H1 (cell line): ENCODE results near the gene DBH. TPM values are rescaled to one million over a fixed set of nuclear protein-coding genes. Genes with fewer than 3 reads are reported as not detected.

Experiments
- CTCF ChIA-PET: fragments of 300-600 bp; sonication (Branson Sonifier 250); formaldehyde crosslinking; loops from one replicate; lab custom pipeline; 2021; ENCODE audit not compliant: partially characterized antibody; lab: Charles Lee
- POLR2A ChIA-PET: fragments of 300-600 bp; sonication (Branson Sonifier 250); formaldehyde crosslinking; loops from one replicate; lab custom pipeline; 2021; ENCODE audit warnings: inconsistent platforms; ENCODE audit not compliant: partially characterized antibody; lab: Charles Lee
- DNase-seq, 2 experiments: peaks; one replicate each; pipeline versions ENCODE4 v3.0.0 to v3.0.0-alpha.2; 2010 to 2022; ENCODE audit warnings: low spot score in 2 of 2, low read depth in 1 of 2, mixed read lengths in 1 of 2
- FAIRE-seq: peaks from 2 replicates; lab custom pipeline; 2011; peaks lifted over from hg19 to GRCh38; lab: Jason Lieb, UNC
- H2AFZ ChIP-seq: 2 replicates; pipeline ENCODE4 v1.8.1; 2012; ENCODE audit warnings: low read length, inconsistent platforms
- H2AK5ac ChIP-seq: 2 replicates; pipeline ENCODE4 v1.6.1; 2013; ENCODE audit warnings: low read depth, low read length
- H2BK120ac ChIP-seq: replicated peaks from 2 replicates; pipeline ENCODE3; 2013; ENCODE audit warnings: low read depth, low read length, inconsistent platforms
- H2BK12ac ChIP-seq: 2 replicates; pipeline ENCODE4 v1.6.1; 2013; ENCODE audit warnings: low read depth, low read length
- H2BK15ac ChIP-seq: 2 replicates; pipeline ENCODE4 v1.6.1; 2013; ENCODE audit warnings: low read length
- H2BK20ac ChIP-seq: 2 replicates; pipeline ENCODE4 v1.6.1; 2013; ENCODE audit warnings: low read length
- H2BK5ac ChIP-seq: 2 replicates; pipeline ENCODE4 v1.6.1; 2013; ENCODE audit warnings: low read depth, low read length
- H3K14ac ChIP-seq: 2 replicates; pipeline ENCODE4 v1.6.1; 2013; ENCODE audit warnings: inconsistent platforms; ENCODE audit not compliant: insufficient read length
- H3K18ac ChIP-seq: 2 replicates; pipeline ENCODE4 v1.6.1; 2013; ENCODE audit warnings: low read length; ENCODE audit errors: extremely low read depth
- H3K23ac ChIP-seq: 2 replicates; pipeline ENCODE4 v1.6.1; 2013; ENCODE audit warnings: inconsistent platforms; ENCODE audit not compliant: insufficient read length
- H3K23me2 ChIP-seq: 2 replicates; pipeline ENCODE4 v1.6.1; 2013; ENCODE audit warnings: low read depth, low read length
- H3K27ac ChIP-seq: 2 replicates; pipeline ENCODE4 v1.6.1; 2011; ENCODE audit warnings: low read depth, low read length, inconsistent platforms
- H3K27me3 ChIP-seq, 4 experiments: replicated peaks in 1 of 4; 1 replicate in 1 of 4; 2 replicates in 3 of 4; pipeline versions ENCODE4 v1.6.1 to v1.8.1; 2011 to 2013; ENCODE audit warnings: low read length in 3 of 4, mild to moderate bottlenecking in 3 of 4, inconsistent platforms in 2 of 4, mixed read lengths in 2 of 4, moderate library complexity in 1 of 4; ENCODE audit not compliant: control insufficient read depth in 3 of 4, insufficient read depth in 3 of 4; ENCODE audit errors: extremely low read depth in 1 of 4
- H3K36me3 ChIP-seq, 4 experiments: 2 replicates each; pipeline versions ENCODE4 v1.6.1 to v1.8.1; 2011 to 2013; ENCODE audit warnings: mild to moderate bottlenecking in 4 of 4, low read length in 3 of 4, moderate library complexity in 2 of 4, control low read depth in 1 of 4, inconsistent platforms in 1 of 4; ENCODE audit not compliant: insufficient read depth in 4 of 4, control insufficient read depth in 2 of 4
- H3K4ac ChIP-seq: replicated peaks from 2 replicates; pipeline ENCODE3; 2013; ENCODE audit warnings: low read length, low read depth, mixed read lengths, inconsistent platforms; ENCODE audit not compliant: insufficient read length
- H3K4me1 ChIP-seq, 4 experiments: replicated peaks in 1 of 4; 1 replicate in 1 of 4; 2 replicates in 3 of 4; pipeline versions ENCODE4 v1.6.1 to v1.8.1; 2011 to 2013; ENCODE audit warnings: low read length in 3 of 4, inconsistent platforms in 2 of 4, mixed read lengths in 1 of 4; ENCODE audit not compliant: insufficient read depth in 4 of 4, control insufficient read depth in 3 of 4
- H3K4me2 ChIP-seq, 2 experiments: 2 replicates each; pipeline versions ENCODE4 v1.6.1 to v1.8.1; 2011 to 2013; ENCODE audit warnings: low read depth in 2 of 2, low read length in 2 of 2, control low read depth in 1 of 2, inconsistent platforms in 1 of 2, mild to moderate bottlenecking in 1 of 2; ENCODE audit not compliant: insufficient read depth in 1 of 2
- H3K4me3 ChIP-seq, 4 experiments: fragments of 200-600, 300-600 bp in 1 of 4; sonication (generic), shearing (Covaris generic), sonication (Bioruptor Twin) in 1 of 4; 2 replicates each; pipeline versions ENCODE4 v1.5.1 to v1.8.1; 2011 to 2016; ENCODE audit warnings: low read length in 4 of 4, low read depth in 3 of 4, control low read depth in 2 of 4, inconsistent platforms in 2 of 4, mild to moderate bottlenecking in 2 of 4, mixed read lengths in 1 of 4, moderate library complexity in 1 of 4; ENCODE audit not compliant: insufficient read depth in 2 of 4; ENCODE audit errors: extremely low read depth in 1 of 4
- H3K56ac ChIP-seq: replicated peaks from 2 replicates; pipeline ENCODE3; 2013; ENCODE audit warnings: low read depth, mild to moderate bottlenecking, mixed read lengths, low read length, inconsistent platforms; ENCODE audit not compliant: insufficient read length
- H3K79me1 ChIP-seq: 2 replicates; pipeline ENCODE4 v1.6.1; 2013; ENCODE audit warnings: low read depth, low read length, control low read depth
- H3K79me2 ChIP-seq, 2 experiments: 2 replicates each; pipeline versions ENCODE4 v1.6.1 to v1.8.1; 2012 to 2013; ENCODE audit warnings: low read length in 2 of 2, mild to moderate bottlenecking in 2 of 2, inconsistent platforms in 1 of 2; ENCODE audit not compliant: insufficient read depth in 2 of 2, control insufficient read depth in 1 of 2
- H3K9ac ChIP-seq, 4 experiments: replicated peaks in 1 of 4; 1 replicate in 1 of 4; 2 replicates in 3 of 4; pipeline versions ENCODE4 v1.6.1 to v1.8.1; 2011 to 2013; ENCODE audit warnings: low read depth in 3 of 4, low read length in 3 of 4, control low read depth in 2 of 4, mild to moderate bottlenecking in 2 of 4, moderate library complexity in 2 of 4, inconsistent platforms in 1 of 4; ENCODE audit errors: extremely low read depth in 1 of 4
- H3K9me3 ChIP-seq, 2 experiments: 2 replicates each; pipeline versions ENCODE4 v1.6.1 to v1.8.1; 2012 to 2013; ENCODE audit warnings: mild to moderate bottlenecking in 2 of 2, moderate library complexity in 2 of 2, control low read depth in 1 of 2, inconsistent platforms in 1 of 2, low read depth in 1 of 2, low read length in 1 of 2, mixed read lengths in 1 of 2; ENCODE audit not compliant: insufficient read depth in 2 of 2
- H4K20me1 ChIP-seq, 2 experiments: replicated peaks in 1 of 2; 2 replicates each; pipeline versions ENCODE3 to v1.8.1; 2011 to 2013; ENCODE audit warnings: inconsistent platforms in 2 of 2, low read length in 2 of 2, mild to moderate bottlenecking in 1 of 2; ENCODE audit not compliant: insufficient read depth in 2 of 2, control insufficient read depth in 1 of 2
- H4K5ac ChIP-seq: 2 replicates; pipeline ENCODE4 v1.6.1; 2013; ENCODE audit warnings: low read length, low read depth, mixed read lengths, inconsistent platforms; ENCODE audit not compliant: insufficient read length
- H4K8ac ChIP-seq: 2 replicates; pipeline ENCODE4 v1.8.0; 2013; ENCODE audit warnings: mild to moderate bottlenecking, moderate library complexity, low read length, inconsistent platforms; ENCODE audit not compliant: insufficient read depth; ENCODE audit errors: extremely low read depth
- H4K91ac ChIP-seq: replicated peaks from 2 replicates; pipeline ENCODE3; 2013; ENCODE audit warnings: low read length, mixed read lengths, inconsistent platforms; ENCODE audit not compliant: insufficient read length
- CTCF ChIP-seq, 3 experiments: IDR thresholded peaks; 1 replicate in 2 of 3; 2 replicates in 1 of 3; pipeline versions ENCODE4 v1.5.1 to v1.6.1; 2011; ENCODE audit warnings: low read length in 3 of 3, mild to moderate bottlenecking in 3 of 3, inconsistent platforms in 2 of 3, low read depth in 1 of 3, moderate library complexity in 1 of 3; ENCODE audit not compliant: insufficient read depth in 1 of 3; ENCODE audit errors: control extremely low read depth in 1 of 3
- HDAC6 ChIP-seq: IDR thresholded peaks from one replicate; pipeline ENCODE4 v1.7.1; 2012; ENCODE audit warnings: low read depth, mild to moderate bottlenecking, inconsistent platforms, low read length, moderate library complexity
- RAD21 ChIP-seq, 2 experiments: IDR thresholded peaks in 1 of 2; conservative IDR thresholded peaks in 1 of 2; 2 replicates each; pipeline ENCODE4 v1.6.1; 2011; ENCODE audit warnings: low read depth in 2 of 2, low read length in 2 of 2, improper control_type of control experiment in 1 of 2, inconsistent platforms in 1 of 2, mild to moderate bottlenecking in 1 of 2, moderate library complexity in 1 of 2
- WGBS, 2 experiments: shearing (Covaris generic) in 1 of 2; methylation state at CpG; one replicate each; pipeline versions ENCODE4 v1.1.6 to v1.1.7; 2013 to 2015; ENCODE audit warnings: low lambda C conversion rate in 2 of 2, mixed read lengths in 2 of 2, inconsistent platforms in 1 of 2, low coverage in 1 of 2, missing lambda C conversion rate in 1 of 2; ENCODE audit not compliant: insufficient replicate concordance in 2 of 2, insufficient coverage in 1 of 2, insufficient read length in 1 of 2; ENCODE audit errors: extremely low coverage in 1 of 2, missing lambda C conversion rate in 1 of 2; 5-methylcytosine and 5-hydroxymethylcytosine counted together
- polyA plus RNA-seq, 7 experiments: library from polyadenylated mRNA; depleted of rRNA in 3 of 7; stranded (reverse) in 5 of 7; unstranded in 2 of 7; fragments of >200 nt in 5 of 7; fragments of 200-250 nt in 2 of 7; gene quantifications; 1 replicate in 5 of 7; 2 replicates in 1 of 7; 4 replicates in 1 of 7; pipeline versions ENCODE4 v1.2.1 to v1.2.3, GENCODE V29; 2011 to 2013; ENCODE audit warnings: missing spikeins in 2 of 7, mixed read lengths in 2 of 7
- total RNA-seq: library from RNA; stranded (reverse); fragmentation: NEBNext Ultra II Directional; extraction: Animal tissue kit (Norgen Biotek cat#: 25700); gene quantifications from 2 replicates; pipeline ENCODE4 v1.2.1, GENCODE V29; 2021

DBH gene
- total and polyA plus RNA-seq, 2 of the 8 experiments (the other 6 are each of a cell fraction or from before 2014, with no cell fraction given): 0.18 TPM; not detected in 1

- Histone ChIP-seq H2BK120ac (no peak overlapping the region), H2BK12ac (no peak overlapping the region), H2BK20ac (no peak overlapping the region), H3K79me2 (no peaks in the 10 kb centered on the region), H2BK15ac (no peak overlapping the region), H4K8ac (no peak overlapping the region), H3K79me1 (peaks cover 3% of the 10 kb centered on the region), H3K23ac (no peak overlapping the region), H4K91ac (no peak overlapping the region), H3K36me3 (peaks cover 0 to 3% (median 0%) of the 10 kb centered on the region in 4 experiments; a peak in 1 of 8 replicates), H2AK5ac (no peak overlapping the region), H3K56ac (no peak overlapping the region), H4K5ac (no peak overlapping the region), H3K9ac (no peak overlapping the region; a peak in 1 of 7 replicates), H3K4me1 (peaks cover 0 to 7% (median 3%) of the 10 kb centered on the region in 4 experiments; a peak in 5 of 7 replicates), H3K27me3 (peaks cover 5 to 15% (median 14%) of the 10 kb centered on the region in 4 experiments), H3K14ac (no peak overlapping the region), H3K9me3 (peaks cover 0 to 3% of the 10 kb centered on the region in 2 experiments; a peak in 1 of 4 replicates), H2BK5ac (no peak overlapping the region), H3K4me2 (no peak overlapping the region), H4K20me1 (peaks cover 0 to 8% of the 10 kb centered on the region in 2 experiments), H2AFZ (no peak overlapping the region), H3K18ac (no peak overlapping the region), H3K4me3 (no peak overlapping the region), H3K4ac (no peak overlapping the region), H3K23me2 (peaks cover 8% of the 10 kb centered on the region; the same call in 1 of the 2 replicates)
- DNase-seq (no peak), FAIRE-seq (no peak)
- 79% methylated on average over 5 of the region's 5 CpGs; no CpG with 5 or more reads in 1 of the 2 experiments for WGBS, 2 experiments
- POLR2A ChIA-PET: interaction anchor here (1.5 kb wide), 1 partner anchor 38 kb away, joined by 4 read pairs; no protein-coding TSS in a partner anchor
- TF ChIP-seq CTCF (IDR thresholded peaks at IDR 0.05; ENCODE audit: control extremely low read depth in 1 of 3, insufficient read depth in 1 of 3, low read depth in 1 of 3, low read length in 3 of 3) (peak in 2 of 3 experiments; percentile 9 to 27; a peak in 1 of 4 replicates), RAD21 (IDR thresholded peaks at IDR 0.05 in 1 of 2, conservative IDR thresholded peaks at IDR 0.05 in 1 of 2; ENCODE audit: low read depth in 2 of 2, low read length in 2 of 2) (peak; percentile 49 to 52), HDAC6 (no peak)
- TF ChIP-seq, all 59 proteins: peak for 2
- no peak overlapping the region for H3K27ac ChIP-seq
- CTCF ChIA-PET: interaction anchor here (1.0 to 6.7 kb wide), 11 partner anchors 13 to 129 kb away, joined by 3 to 79 read pairs (median 4); no protein-coding TSS in a partner anchor
Observed at GRCh38 chr9:133604214-133604613, 31.9 kb upstream of the DBH start.
